Activated T-cell treated with anti-CD3 and anti-CD28 coated beads for 48 hours (primary cell): ENCODE data around the gene DMD.
"Not testable (repeated sequence)": the region's sequence is repeated elsewhere in the genome, so short reads cannot be mapped to it uniquely, and the experiment has no call there.

Experiments
- DNase-seq: peaks from one replicate; pipeline ENCODE4 v3.0.0-alpha.2; 2020; ENCODE audit warnings: low read depth

DMD gene

GRCh38 chrX:32246675-32247074, 964.7 kb downstream of the DMD start:
- DNase-seq = not testable (repeated sequence)

- DNase-seq = no peak
These were observed 1015.7 kb downstream of the DMD start for GRCh38 chrX:32195611-32196010.

GRCh38 chrX:32191316-32191715, 1020.0 kb downstream of the DMD start:
- DNase-seq = no peak

- no peak for DNase-seq
These were observed 1026.2 kb downstream of the DMD start for GRCh38 chrX:32185160-32185559.

- no peak for DNase-seq
These were observed 1028.3 kb downstream of the DMD start for GRCh38 chrX:32183066-32183465.

- no peak for DNase-seq
These were observed 1034.8 kb downstream of the DMD start for GRCh38 chrX:32176510-32176909.

- DNase-seq = no peak
These were observed 1040.9 kb downstream of the DMD start for GRCh38 chrX:32170481-32170880.

- DNase-seq = no peak
These were observed 1056.2 kb downstream of the DMD start for GRCh38 chrX:32155044-32155638.

- no peak for DNase-seq
These were observed 1057.8 kb downstream of the DMD start for GRCh38 chrX:32153585-32153984.

- DNase-seq = no peak
These were observed 1061.2 kb downstream of the DMD start for GRCh38 chrX:32150141-32150540.

- DNase-seq = no peak
These were observed 1069.5 kb downstream of the DMD start for GRCh38 chrX:32141841-32142240.

GRCh38 chrX:32139476-32139875, 1071.9 kb downstream of the DMD start:
- DNase-seq = no peak

GRCh38 chrX:32137525-32137924, 1073.8 kb downstream of the DMD start:
- DNase-seq = no peak

GRCh38 chrX:32126997-32127396, 1084.4 kb downstream of the DMD start:
- DNase-seq = no peak

- no peak for DNase-seq
These were observed 1092.5 kb downstream of the DMD start for GRCh38 chrX:32118832-32119231.

- no peak for DNase-seq
These were observed 1095.3 kb downstream of the DMD start for GRCh38 chrX:32116047-32116446.

- DNase-seq = no peak
These were observed 1123.7 kb downstream of the DMD start for GRCh38 chrX:32087663-32088062.

- DNase-seq = no peak
These were observed 1126.6 kb downstream of the DMD start for GRCh38 chrX:32084757-32085156.

GRCh38 chrX:32048285-32048684, 1163.1 kb downstream of the DMD start:
- no peak for DNase-seq

GRCh38 chrX:32045149-32045548, 1166.2 kb downstream of the DMD start:
- DNase-seq = no peak

- DNase-seq = no peak
These were observed 1170.2 kb downstream of the DMD start for GRCh38 chrX:32041181-32041580.

GRCh38 chrX:32026772-32027171, 1184.6 kb downstream of the DMD start:
- no peak for DNase-seq

- DNase-seq = no peak
These were observed 1187.3 kb downstream of the DMD start for GRCh38 chrX:32024072-32024471.

GRCh38 chrX:32016195-32016594, 1195.2 kb downstream of the DMD start:
- no peak for DNase-seq

GRCh38 chrX:32010948-32011347, 1200.4 kb downstream of the DMD start:
- DNase-seq = no peak
